RCC 7860 (cell line): Measurements from ENCODE around the gene SPHK2.
"Not testable (repeated sequence)": the region's sequence is repeated elsewhere in the genome, so short reads cannot be mapped to it uniquely, and the experiment has no call there.

Source experiments
- DNase-seq: peaks from one replicate; pipeline ENCODE4 v3.0.0-alpha.2; 2015; ENCODE audit warnings: low spot score
- FAIRE-seq: peaks from 2 replicates; lab custom pipeline; 2012; peaks lifted over from hg19 to GRCh38; lab: Jason Lieb, UNC

SPHK2 gene

GRCh38 chr19:48623556-48624066 lies 4.3 kb downstream of the SPHK2 start:
- FAIRE-seq = no peak
- DNase-seq = no peak

GRCh38 chr19:48624067-48624594 lies 4.8 kb downstream of the SPHK2 start:
- no peak for DNase-seq
- FAIRE-seq = no peak

GRCh38 chr19:48624791-48625723 lies 5.8 kb downstream of the SPHK2 start:
- FAIRE-seq (no peak), DNase-seq (no peak)

GRCh38 chr19:48625891-48626327 lies 6.6 kb downstream of the SPHK2 start:
- no peak for DNase-seq
- no peak for FAIRE-seq

- FAIRE-seq (no peak), DNase-seq (peak; percentile 30)
These were observed 8.0 kb downstream of the SPHK2 start for GRCh38 chr19:48627201-48627864.

GRCh38 chr19:48627865-48628314 lies 8.6 kb downstream of the SPHK2 start:
- DNase-seq (no peak), FAIRE-seq (no peak)

GRCh38 chr19:48628486-48629296 lies 9.4 kb downstream of the SPHK2 start:
- FAIRE-seq (no peak), DNase-seq (no peak)

- DNase-seq = no peak
- FAIRE-seq = no peak
These were observed 9.9 kb downstream of the SPHK2 start for GRCh38 chr19:48629297-48629598.

- FAIRE-seq = no peak
- DNase-seq = no peak
These were observed 10.4 kb downstream of the SPHK2 start for GRCh38 chr19:48629599-48630295.

GRCh38 chr19:48630296-48631063 lies 11.2 kb downstream of the SPHK2 start:
- FAIRE-seq = no peak

GRCh38 chr19:48631225-48631624 lies 11.9 kb downstream of the SPHK2 start:
- DNase-seq = no peak
- no peak for FAIRE-seq

More at GRCh38 chr19:48630296-48631063, 11.2 kb downstream of the SPHK2 start:
- DNase-seq = no peak

GRCh38 chr19:48632286-48632685 lies 13.0 kb downstream of the SPHK2 start:
- FAIRE-seq, DNase-seq: not testable (repeated sequence)

- DNase-seq (peak; percentile 64), FAIRE-seq (no peak)
These were observed 13.4 kb downstream of the SPHK2 start for GRCh38 chr19:48632692-48633147.

GRCh38 chr19:48633148-48634035 lies 14.1 kb downstream of the SPHK2 start:
- FAIRE-seq (no peak), DNase-seq (no peak)

GRCh38 chr19:48634036-48634342 lies 14.7 kb downstream of the SPHK2 start:
- FAIRE-seq = no peak
- DNase-seq = no peak

- peak; percentile 58 for DNase-seq
- no peak for FAIRE-seq
These were observed 15.3 kb downstream of the SPHK2 start for GRCh38 chr19:48634424-48635262.

- DNase-seq = no peak
- FAIRE-seq = no peak
These were observed 16.1 kb downstream of the SPHK2 start for GRCh38 chr19:48635263-48635965.
